NCI-H128 (cell line): ENCODE results near the gene TM9SF4.
A peak's percentile ranks its signal among the peaks of the same experiment; 100 is the strongest.

Experiments used
- DNase-seq: peaks from one replicate; lab custom pipeline; 2025; ENCODE audit not compliant: unreplicated experiment; lab: John Stamatoyannopoulos, UW

TM9SF4 gene, protein sequence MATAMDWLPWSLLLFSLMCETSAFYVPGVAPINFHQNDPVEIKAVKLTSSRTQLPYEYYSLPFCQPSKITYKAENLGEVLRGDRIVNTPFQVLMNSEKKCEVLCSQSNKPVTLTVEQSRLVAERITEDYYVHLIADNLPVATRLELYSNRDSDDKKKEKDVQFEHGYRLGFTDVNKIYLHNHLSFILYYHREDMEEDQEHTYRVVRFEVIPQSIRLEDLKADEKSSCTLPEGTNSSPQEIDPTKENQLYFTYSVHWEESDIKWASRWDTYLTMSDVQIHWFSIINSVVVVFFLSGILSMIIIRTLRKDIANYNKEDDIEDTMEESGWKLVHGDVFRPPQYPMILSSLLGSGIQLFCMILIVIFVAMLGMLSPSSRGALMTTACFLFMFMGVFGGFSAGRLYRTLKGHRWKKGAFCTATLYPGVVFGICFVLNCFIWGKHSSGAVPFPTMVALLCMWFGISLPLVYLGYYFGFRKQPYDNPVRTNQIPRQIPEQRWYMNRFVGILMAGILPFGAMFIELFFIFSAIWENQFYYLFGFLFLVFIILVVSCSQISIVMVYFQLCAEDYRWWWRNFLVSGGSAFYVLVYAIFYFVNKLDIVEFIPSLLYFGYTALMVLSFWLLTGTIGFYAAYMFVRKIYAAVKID

DNA sequence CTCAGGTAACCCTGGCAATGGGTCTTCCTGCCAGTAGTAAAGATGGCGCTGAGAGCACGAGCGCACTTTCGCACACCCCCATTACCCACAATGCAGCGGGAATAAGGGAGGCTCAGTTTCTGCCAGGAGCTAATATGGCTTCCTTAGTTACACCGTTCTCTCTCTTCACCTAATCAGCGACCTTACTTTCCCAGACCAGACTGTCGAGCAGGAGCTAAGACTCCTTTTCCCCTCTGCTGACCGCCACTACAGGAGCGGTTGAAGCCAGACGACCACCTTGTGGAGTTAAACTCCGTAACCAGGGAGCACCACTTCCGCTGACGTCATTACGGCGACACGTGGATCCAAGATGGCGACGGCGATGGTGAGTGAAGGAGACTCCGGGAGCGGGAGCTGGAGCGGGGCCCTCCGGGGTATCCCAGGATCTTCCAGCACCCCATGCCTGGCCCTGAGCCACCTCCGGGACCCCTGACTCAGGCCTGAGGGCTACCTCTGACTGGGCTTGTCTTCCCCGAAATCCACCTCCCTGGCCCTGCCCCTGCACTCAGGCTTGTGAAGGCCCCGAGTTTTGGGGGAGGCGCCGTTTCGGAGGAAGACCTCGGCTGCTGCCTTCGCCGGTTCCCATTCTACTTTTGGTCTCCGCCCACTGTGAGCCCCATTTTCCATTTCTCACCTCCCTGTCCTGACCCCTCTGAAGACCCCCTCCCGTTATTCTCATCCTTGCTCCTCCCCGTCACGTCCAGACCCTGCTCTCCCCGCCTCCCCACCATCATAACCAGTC, at the start of gene TM9SF4:
Gene TM9SF4 (plus strand): TSS at position 323 of the 781 bp plus-strand sequence. CDS start 27 bp downstream, at position 350.
- DNase-seq, result peak; percentile 98

DNA sequence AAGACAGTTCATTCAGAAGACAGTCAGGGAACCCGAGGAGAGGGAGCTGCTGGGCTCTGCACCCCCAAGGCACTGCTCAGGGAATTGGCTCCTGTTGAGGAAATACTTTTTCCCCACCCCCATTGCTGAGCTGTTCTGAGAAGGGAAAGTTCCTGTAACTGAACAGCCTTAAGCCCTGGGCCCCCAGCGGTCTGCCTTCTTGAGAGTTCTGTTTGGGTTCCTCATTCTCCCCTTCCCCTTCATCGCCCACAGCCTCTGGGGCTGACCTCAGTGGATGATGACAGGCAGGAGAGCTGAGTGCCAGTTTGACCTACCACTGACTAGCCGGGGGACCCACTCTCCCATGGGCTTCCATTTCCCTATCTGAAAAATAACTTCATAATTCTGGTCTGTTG, 46.7 kb upstream of the TM9SF4 start:
- DNase-seq, result no peak

DNA sequence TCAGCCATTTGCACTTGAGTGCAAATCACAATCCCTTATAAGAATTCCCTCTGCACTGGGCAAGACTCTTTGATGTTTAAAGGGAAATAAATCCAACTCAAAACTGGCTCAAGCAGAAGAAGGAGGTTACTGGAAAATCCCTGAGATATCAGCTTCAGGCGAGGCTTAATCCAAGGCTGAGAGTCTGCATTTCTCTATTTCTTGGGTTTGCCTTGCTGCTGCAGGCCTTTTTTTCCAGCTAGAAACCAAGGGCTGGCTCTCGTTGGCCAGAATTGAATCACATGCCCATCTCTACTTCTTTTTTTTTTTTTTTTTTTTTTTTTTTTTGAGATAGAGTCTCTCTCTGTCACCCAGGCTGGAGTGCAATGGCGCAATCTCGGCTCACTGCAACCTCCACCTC, 45.8 kb upstream of the TM9SF4 start:
- DNase-seq, result no peak

DNA sequence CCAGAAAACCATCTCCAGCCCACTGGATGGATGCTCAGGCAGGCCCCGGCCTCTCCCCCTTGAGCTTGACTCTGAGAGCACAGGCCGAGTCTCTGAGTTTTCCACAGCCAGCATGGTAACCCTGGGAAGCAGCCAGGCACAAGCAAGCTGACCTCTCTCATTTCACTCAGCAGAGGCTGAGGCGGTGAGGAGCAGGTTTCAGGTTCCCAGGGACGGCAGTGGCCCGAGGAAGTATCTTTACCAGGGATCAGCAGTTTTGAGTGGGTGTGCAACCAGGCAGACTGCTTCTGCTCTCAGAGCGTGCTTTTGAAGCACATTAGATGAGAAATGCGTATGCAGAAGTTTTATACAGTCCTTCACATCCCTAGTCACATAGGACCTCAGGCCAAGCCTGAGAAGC, 44.8 kb upstream of the TM9SF4 start:
- DNase-seq, result no peak

DNA sequence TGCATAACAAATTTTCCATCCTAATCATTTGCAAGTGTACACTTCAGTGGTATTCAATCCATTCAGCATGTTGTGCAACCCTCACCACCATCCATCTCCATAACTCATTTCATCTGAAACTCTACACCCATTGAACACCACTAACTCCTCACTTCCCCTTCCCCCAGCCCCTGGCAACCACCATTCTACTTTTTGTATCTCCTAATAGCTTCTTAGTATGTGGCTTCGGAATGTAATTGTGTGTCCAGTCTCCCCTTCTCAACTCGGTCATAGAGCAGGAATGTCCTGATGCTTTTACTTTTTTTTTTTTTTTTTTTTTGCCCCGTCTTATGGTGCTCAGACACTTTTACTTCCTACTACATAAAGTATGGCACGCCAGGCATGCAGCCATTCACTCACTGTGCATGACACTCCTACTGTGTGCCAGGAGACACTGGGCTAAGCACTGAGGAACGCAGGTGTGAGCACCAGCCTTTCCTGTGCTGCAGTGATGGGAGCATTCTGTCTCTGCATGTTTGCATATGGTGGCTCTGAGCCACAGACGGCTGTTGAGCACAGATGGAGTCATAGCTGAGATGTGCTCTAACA, 42.2 kb upstream of the TM9SF4 start:
- no peak for DNase-seq

DNA sequence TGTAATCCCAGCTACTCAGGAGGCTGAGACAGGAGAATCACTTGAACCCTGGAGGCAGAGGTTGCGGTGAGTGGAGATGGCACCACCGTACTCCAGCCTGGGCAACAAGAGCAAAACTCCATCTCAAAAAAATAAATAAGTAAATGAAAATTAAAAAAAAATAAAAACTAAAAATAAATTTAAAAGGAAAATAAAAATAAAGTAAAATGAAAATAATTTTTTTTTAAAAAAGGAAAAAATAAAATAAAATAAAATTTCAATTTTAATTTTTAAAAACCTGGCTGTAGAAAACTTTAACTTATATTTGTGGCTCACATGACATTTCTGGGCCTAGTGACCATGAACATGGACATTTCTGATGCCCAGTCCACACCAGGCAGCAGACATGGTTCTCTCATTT, 41.3 kb upstream of the TM9SF4 start:
- DNase-seq, result no peak

DNA sequence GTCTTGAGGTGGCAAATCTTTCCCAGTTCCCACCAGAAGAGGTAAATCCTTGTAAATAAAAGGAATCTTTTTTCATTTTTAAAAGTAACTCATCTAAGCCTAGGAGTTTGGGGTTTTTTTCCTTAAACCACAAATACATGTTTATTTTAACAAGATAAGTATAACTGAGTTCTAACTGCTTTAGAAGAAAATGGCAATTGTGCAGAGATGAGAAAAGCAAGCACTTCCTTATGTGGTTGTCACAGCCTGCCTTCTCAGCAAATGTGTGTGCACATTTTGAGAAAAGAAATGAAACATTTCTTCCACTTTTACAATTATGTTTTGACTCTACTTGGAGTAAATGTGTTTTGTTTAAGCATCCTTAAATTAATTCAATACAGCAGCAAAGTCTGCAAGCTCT, 39.8 kb upstream of the TM9SF4 start:
- no peak for DNase-seq

DNA sequence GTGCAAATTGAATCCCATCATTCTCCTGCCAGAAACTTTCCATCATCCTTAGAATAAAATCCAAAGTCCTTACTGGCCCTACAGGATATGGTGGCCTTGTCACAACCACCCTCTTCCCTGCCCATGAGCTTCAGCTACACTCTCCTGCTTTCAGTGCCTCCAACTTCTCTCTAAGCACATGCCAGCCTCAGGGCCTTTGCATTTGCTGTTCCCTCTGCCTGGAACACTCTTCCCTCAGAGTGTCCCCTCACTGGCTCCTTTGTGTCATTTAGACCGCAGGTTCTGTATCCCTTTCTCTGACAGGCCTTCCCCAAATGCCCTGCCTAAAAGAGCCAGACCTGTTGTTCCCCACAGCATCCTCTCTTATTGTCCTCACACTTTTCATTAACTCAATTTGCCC, 39.2 kb upstream of the TM9SF4 start:
- no peak for DNase-seq

DNA sequence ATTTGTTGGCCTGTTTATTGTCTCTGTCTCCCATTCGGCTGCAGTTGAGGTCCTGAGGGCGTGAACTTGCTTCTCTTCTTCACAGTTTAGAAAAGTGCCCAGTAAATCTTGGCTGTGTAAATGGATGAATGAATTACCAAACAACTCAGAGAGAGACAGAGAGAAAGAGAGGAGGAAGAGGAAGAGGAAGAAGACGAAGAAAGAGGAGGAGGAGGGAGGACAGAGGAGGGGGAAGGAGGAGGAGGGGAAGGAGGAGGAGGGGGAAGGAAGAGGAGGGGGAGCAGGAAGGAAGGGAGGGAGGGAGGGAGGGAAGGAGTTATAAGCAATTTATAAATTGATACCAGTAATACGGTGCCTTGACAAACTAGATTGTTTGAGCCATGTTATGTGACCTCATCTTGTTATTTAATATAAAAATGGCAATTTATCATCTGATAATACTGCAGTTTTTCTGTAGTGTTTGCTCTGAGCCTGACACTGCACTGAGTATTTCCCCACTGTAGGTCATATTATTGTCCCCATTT, 38.8 kb upstream of the TM9SF4 start:
- no peak for DNase-seq

DNA sequence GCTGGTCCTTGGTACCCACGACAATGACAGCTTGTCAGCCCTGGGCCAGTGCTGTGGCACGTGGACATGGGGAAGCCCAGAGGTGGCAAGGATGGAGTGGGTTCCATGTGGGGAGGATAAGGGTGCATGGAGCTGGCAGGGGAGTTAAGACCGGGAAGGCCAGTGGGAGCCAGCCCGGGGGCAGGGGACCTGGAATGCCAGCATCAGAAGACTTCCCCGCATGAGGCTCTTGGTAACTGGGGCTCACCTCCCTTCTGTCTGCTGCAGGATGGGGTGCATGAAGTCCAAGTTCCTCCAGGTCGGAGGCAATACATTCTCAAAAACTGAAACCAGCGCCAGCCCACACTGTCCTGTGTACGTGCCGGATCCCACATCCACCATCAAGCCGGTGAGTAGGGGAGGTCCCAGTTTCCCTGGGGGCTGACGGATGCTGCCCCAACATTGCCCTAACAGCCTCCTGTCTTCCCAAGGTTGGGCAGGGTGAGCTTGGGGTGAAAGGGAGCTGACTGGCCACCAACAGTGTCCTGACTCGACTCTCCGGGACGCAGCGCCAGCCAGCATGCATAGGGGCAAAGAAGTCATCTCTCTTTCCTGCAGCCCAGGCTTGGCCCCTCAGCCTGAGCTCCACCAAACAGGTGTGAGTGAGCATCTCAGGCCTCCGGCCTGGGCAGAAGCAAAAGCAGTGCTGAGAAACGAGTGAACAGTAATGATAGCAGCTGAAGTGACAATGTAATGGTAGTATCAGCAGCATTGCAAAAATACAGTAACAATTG, 37.9 kb upstream of the TM9SF4 start:
- DNase-seq, result no peak

DNA sequence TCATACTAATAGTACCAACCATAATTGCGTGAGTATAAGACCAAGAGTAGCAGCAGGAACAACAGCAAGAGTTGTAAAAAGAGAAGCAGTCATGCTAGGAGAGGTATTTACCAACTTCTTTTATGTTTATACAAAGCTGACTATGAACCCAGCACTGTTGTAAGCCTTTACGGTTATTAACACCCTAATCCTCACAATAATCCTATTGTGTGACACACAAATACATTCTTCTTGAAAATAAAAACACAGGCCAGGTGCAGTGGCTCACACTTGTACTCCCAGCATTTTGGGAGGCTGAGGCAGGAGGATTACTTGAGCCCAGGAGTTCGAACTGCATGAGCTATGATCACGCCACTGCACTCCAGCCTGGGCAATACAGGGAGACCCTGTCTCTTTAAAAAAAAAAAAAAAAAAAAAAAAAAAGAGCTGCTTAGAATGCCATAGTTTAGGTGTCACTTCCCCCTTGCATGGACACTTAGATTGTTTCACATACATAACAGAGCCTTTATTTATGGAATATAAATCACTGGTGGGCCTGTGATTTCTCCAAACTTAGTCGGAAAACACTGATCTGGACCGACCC, 37.3 kb upstream of the TM9SF4 start:
- no peak for DNase-seq

DNA sequence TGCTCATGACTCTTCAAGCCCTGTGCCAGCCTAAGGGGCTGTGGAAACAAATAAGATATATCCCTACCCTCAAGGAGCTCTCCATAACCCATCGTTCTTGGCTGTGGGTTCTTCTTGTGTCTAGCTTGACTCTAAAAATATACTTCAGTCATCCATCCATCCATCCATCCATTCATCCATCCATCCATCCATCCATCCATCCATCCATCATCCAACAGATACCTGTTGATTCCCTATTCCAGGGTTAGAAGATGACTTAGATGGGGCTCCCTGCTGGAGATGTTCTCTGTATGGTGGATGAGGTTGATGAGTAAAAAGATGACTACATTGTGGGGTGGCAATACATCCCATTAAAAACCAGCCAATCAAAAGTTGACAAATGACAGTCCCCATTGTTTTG, 34.0 kb upstream of the TM9SF4 start:
- no peak for DNase-seq

DNA sequence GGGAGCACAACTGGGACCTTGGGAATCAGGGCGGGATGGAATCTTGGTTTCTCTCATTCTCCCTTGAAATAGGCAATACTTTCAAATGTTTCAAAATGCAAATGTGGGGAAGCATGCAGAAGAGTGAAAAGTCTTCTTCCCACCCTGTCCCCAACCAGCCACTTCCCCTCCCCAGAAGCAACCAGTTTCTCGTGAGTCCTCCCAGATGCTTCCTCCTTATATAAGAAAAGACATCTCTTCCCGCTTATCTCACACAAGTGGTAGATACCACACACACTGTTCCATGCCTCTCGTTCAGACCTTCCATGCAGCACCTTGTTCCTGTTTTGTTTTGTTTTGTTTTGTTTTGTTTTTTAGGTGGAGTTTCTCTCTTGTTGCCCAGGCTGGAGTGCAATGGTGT, 32.3 kb upstream of the TM9SF4 start:
- DNase-seq, result no peak

DNA sequence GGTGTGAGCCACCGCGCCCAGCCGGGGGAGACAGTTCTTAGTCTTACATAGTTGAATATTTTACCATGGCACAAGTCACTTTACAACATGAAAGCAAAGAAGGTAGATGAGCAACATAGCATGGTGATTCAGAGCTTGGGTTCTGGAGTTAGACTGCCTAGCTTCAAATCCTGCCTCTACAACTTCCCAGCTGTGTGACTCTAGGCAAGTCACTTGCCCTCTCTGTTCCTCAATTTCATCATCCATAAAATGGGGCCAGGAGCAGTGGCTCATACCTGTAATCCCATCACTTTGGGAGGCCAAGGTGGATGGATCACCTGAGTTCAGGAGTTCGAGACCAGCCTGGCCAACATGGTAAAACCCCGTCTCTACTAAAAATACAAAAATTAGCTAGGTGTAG, 31.2 kb upstream of the TM9SF4 start:
- no peak for DNase-seq

DNA sequence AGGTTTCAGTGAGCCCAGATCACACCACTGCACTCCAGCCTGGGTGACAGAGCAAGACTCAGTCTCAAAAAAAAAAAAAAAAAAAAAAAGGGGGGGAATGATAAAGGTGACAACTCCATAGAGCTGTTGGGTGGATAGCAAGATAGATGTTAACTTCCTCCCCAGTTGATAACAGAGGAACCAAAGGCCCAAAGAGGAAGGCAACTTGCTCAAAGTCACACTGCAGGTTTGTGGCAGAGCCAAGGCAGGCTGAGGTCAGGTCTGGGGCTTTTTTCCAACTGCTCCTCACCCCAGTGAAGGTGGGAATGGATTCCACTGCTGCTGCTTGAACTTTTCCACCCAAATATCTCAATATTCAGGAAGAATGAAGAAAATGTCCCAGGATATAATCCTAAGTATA, 30.7 kb upstream of the TM9SF4 start:
- no peak for DNase-seq

DNA sequence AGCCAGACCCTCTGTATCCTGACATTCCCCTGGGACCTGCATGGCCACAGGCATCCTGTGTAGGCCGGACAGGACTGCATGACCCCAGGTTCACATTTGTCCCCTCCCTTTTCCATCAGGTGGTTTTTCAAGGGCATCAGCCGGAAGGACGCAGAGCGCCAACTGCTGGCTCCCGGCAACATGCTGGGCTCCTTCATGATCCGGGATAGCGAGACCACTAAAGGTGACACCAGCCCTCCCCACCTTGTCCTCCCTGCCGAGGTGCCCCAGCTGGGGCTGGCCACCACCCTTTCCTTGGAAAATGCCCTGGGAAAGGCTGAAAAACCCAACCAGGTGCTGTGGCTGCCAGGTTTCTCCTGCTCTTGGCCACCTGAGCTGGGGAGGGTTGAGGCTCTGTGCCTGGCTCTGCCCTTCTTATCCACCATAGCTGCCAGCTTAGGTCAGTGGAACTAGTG, 29.8 kb upstream of the TM9SF4 start:
- DNase-seq, result no peak

DNA sequence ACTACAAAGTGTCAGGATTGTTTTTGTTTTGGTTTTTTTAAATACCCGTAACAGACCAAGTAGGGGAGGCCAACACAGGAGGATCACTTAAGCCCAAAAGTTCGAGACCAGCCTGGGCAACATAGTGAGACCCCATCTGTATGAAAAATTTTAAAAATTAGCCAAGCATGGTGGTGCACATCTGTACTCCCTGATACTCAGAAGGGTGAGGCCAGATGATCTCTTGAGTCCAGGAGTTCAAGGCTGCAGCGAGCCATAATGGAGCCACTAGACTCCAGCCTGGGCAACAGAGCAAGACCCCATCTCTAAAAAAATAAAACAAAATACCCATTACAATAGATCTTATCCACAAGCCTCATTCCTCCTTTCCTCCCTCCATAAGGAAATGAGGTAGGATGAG, 28.7 kb upstream of the TM9SF4 start:
- DNase-seq, result no peak

DNA sequence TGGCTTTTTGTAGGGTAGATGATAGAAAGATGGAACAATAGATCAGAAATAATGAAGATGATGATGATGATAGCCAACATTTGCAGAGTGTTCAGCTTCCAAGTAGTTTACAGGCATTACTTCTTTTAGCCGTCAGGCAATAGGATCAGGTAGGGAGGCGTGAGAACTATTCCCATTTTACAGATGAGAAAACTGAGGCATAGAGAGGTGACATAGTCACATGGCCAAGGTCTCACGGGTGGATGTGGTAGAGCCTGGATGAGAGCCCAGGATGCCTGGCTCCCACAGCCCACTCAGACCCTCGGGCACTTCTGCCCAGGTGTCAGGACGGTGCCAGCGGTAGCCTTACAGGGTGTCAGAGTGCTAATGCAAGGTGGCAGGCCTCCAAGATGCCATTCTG, 26.0 kb upstream of the TM9SF4 start:
- no peak for DNase-seq

DNA sequence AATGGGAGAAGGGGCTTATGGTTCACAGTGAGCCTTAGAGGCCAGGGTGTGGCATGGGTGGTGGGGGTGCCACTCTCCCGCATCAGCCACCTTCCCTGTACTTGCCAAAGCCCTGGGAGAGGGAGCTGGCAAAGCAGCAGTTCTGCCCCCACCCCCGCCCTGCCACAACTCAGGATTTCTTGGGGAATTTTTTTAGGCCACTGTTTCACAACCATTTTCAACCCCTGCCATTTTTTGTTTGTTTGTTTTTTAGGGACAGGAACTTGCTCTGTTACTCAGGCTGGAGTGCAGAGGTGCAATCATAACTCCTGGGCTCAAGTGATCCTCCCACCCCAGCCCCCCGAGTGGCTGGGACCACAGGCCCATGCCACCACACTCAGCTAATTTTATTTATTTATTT, 22.4 kb upstream of the TM9SF4 start:
- DNase-seq, result no peak

DNA sequence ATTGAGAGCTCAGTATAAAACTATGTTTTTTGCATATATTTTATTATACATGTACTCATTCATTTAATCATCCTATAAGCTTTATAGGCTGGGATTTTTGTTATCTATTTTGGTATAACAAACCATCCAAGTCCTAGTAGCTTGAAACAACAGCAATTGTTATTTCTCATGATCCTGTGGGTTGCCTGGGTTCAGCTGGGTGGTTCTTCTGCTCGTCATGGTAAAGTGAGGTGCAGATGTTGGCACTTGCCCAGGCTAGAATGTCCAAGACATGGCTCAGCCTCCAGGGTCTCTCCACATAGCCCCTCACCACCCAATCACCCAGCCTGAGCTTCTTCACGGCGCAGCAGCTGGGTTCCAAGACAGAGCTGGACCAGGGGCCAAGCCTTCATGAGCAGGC, 20.8 kb upstream of the TM9SF4 start:
- no peak for DNase-seq
